Measurements from ENCODE around the gene XRCC6.
A peak's percentile ranks its signal among the peaks of the same experiment; 100 is the strongest.
"Not testable (repeated sequence)": the region's sequence is repeated elsewhere in the genome, so short reads cannot be mapped to it uniquely, and the experiment has no call there.

Gene XRCC6

GRCh38 chr22:41654322-41654721 lies 33.2 kb downstream of the XRCC6 start:
- DNase-seq, result no peak

GRCh38 chr22:41656556-41656955 lies 35.5 kb downstream of the XRCC6 start:
- no peak for DNase-seq

- no peak for DNase-seq
Measured at GRCh38 chr22:41657709-41658108, 36.6 kb downstream of the XRCC6 start.

- no peak for DNase-seq
Measured at GRCh38 chr22:41658869-41659268, 37.8 kb downstream of the XRCC6 start.

GRCh38 chr22:41659941-41660340 lies 38.8 kb downstream of the XRCC6 start:
- no peak for DNase-seq

DNA sequence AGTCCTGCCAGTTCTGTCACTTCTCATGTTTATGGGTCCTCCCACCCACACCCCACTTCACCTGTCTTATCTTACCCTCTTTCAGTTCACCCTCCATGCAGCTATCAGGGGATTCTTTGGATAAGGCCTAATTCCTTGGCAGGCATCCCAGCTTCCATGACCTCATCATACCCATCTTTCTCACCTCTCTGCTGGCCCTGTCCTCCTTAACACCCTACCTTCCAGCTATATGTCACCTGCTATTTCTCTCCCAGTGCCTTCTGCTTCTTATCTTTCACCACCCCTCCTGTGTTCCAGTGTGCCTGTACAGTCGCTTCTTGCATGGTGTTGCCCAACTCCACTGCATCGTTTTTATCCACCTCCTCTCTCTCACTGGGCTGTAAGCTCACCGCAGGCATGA lies 39.3 kb downstream of the XRCC6 start:
- no peak for DNase-seq

DNA sequence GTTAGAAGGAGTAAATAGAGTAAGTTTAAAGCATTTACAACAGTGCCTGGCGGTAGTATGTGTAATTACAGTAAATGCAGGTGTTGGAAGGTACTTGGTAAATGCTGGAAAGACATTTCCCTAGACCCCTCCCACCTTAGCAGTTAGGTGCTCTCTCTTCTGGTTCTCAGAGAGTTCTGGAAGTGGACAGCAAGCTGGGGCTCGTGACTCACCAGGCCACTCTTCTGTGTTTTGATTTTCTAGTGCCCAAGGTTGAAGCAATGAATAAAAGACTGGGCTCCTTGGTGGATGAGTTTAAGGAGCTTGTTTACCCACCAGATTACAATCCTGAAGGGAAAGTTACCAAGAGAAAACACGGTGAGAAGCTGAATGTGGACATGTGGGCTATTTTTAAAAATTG lies 40.0 kb downstream of the XRCC6 start:
- DNase-seq, result no peak

DNA sequence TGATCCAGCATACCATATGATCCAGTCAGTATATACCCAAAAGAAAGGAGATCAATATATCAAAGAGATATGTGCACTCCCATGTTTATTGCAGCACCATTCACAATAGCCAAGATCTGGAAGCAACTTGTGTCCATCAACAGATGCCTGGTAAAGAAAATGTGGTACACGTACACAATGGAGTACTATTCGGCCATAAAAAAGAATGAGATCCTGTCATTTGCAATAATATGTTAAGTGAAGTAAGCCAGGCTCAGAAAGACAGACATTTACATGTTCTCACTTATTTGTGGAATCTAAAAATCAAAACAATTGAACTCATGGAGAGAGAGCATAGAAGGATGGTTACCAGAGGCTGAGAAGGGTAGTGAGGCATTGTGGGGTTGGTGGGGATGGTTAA lies 40.6 kb downstream of the XRCC6 start:
- no peak for DNase-seq

DNA sequence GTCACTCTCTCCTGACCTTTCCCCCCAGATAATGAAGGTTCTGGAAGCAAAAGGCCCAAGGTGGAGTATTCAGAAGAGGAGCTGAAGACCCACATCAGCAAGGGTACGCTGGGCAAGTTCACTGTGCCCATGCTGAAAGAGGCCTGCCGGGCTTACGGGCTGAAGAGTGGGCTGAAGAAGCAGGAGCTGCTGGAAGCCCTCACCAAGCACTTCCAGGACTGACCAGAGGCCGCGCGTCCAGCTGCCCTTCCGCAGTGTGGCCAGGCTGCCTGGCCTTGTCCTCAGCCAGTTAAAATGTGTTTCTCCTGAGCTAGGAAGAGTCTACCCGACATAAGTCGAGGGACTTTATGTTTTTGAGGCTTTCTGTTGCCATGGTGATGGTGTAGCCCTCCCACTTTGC lies 42.5 kb downstream of the XRCC6 start:
- not testable (repeated sequence) for DNase-seq

GRCh38 chr22:41664490-41664889 lies 43.4 kb downstream of the XRCC6 start:
- no peak for DNase-seq

DNA sequence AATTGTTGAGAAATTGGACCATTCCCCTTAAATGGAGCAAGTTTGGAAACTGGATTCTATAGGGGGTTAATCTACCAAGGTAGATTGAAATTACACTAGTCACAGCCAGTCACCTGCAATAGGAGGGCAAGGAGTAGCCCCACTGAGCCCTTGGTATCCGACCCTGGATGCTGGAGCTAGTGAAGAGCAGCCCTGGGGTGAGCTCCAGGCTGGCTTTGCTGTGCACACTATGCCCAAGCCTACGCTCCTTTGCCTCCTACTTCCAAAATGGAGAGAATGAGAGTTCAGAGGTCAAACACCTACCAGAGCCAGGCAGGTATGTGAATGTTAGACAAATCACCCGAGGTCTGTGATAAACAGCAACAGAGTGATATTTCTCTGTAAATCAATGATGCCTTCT lies 43.9 kb downstream of the XRCC6 start:
- no peak for DNase-seq

DNA sequence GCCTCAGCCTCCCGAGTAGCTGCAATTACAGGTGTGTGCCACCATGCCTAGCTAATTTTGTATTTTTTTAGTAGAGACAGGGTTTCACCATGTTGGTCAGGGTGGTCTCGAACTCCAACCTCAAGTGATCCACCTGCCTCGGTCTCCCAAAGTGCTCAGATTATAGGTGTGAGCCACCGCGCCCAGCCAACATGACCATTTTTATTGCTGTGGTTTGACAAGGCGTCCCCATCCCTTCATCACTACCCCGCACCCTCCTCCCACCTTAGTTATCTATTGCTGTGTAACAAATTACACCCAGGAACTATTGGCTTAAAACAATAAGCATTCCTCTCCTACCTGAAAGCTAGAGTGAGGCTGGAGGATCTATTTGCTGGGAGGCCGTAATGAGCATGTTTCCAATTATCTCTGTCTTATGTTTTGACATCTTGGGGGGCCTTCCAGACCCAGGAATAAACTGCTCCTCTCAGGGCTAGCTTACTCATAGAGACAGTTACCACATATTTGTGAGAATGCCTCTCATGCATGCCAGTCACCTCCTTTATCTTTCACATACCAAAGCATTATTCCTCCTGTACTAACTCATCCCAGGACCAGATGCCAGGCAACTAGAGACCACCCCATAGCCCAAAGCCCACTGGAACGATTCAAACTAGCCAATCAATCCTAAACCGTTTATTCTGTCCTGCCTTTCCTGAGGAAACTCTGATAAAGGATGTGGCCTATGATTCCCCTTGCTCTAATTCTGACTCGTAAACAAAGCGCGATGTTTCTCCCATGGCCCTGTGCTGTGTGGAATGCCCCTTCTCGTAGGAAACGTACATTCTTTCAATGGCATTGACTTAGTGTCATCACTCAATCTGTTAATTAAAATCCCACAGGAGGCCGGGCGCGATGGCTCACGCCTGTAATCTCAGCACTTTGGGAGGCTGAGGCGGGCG lies 48.1 kb downstream of the XRCC6 start:
- no peak for DNase-seq

DNA sequence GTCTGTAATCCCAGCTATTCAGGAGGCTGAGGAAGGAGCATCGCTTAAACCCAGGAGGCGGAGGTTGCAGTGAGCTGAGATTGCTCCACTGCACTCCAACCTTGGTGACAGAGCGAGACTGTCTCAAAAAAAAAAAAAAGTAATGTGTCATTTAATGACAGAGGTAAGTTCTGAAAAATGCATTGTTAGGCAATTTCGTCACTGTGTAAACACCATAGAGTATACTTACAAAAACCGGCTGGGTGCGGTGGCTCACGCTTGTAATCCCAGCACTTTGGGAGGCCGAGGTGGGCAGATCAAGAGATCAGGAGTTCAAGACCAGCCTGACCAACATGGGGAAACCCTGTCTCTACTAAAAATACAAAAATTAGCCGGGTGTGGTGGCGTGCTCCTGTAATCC lies 51.0 kb downstream of the XRCC6 start:
- DNase-seq, result not testable (repeated sequence)

DNA sequence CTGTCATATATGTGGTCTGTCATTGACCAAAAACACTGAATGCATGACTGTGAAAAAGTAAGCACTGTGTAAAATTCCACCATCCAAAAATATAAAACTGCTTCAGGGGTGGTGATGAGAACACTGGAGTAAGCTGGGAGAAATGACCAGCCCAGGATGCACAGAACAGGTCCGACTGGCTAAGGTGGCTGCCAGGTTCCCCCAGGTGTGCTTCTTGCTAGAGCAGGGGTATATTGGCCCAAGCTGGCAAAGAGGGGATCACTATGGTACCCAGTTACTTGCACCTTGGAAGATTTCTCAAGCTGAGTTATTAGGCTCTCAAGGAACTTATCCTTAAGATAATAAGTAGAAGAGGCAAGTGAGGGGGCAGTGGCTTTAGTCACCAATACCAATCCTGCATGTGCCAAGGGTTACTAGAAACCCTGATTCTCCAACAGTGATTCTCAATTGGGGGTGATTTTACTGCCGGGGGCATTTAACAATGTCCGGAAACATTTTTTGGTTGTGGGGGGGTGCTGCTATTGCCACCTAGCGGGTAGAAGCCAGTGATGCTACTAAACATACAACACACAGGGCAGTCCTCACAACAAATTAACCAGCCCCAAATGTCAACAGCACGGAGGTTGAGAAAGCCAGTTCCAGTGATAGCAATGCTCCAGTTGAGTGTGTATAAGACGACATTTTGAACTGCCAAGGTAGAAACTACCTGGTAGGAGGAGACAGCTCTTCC lies 51.9 kb downstream of the XRCC6 start:
- DNase-seq, result no peak

GRCh38 chr22:41674846-41675340 lies 53.8 kb downstream of the XRCC6 start:
- no peak for DNase-seq

- DNase-seq, result no peak
Measured at GRCh38 chr22:41676134-41676533, 55.0 kb downstream of the XRCC6 start.

- no peak for DNase-seq
Measured at GRCh38 chr22:41681616-41682015, 60.5 kb downstream of the XRCC6 start.

DNA sequence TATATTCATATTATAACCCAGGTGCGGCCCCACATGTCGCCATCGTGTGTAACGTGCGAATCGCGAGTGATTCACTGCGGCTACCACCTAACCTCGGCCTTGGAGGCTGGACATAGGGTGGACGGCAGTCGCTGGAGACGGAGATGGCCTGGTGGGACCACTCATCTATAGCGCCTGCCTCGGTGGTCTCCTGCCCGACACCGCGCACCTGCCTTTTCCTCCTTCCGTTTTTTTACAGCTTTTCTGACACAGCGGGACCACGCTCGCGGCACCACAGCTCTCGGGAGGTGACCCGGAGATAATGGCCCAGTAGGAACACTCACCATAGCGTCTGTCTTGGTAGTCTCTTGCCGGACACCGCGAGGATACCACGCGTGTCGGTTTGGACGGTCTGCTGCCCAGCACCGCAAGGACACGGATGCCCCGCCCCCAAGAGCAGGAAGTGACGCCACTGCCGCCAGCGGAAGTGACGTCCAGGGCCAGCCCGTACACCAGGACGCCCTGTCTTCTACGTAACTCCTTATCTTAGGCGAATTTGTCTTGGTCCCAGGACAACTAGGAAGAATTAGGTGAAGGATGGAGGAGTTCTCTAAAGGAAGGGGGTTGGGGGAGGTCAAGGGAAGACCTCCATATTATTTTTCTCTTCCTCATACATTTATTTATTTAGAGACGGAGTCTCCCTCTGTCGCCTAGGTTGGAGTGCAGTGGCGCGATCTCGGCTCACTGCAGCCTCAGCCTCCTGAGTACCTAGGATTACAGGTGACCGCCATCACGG lies 61.1 kb downstream of the XRCC6 start:
- DNase-seq, result peak; percentile 83

DNA sequence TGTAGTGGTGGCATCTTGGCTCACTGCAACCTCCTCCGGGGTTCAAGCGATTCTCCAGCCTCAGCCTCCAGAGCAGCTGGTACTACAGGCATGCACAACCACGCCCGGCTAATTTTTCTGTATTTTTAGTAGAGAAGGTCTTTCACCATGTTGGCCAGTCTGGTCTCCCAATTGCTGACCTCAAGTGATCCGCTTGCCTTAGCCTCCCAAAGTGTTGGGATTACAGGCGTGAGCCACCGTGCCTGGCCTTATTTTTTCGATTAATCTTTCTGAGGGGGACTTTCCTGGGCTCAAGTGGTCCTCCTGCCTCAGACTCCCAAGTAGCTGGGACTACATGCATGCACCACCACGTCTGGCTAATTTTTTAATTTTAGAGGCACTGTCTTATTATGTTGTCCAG lies 62.0 kb downstream of the XRCC6 start:
- DNase-seq, result no peak

DNA sequence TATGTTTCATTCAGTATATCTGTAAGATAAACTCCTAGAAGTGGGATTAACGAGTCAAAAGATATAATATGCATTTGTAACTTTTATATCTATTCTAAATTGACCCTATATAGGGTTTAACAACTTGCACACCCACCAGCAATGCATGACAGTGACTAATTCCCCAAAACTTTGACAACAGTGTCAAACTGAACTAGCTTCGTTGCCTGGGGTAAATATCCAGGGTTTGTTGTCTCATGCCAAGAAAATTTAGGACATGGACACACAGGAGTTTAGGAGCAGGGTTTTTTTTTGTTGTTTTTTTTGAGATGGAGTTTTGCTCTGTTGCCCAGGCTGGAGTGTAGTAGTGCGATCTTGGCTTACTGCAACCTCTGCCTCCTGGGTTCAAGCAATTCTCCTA lies 62.5 kb downstream of the XRCC6 start:
- no peak for DNase-seq

- no peak for DNase-seq
Measured at GRCh38 chr22:41684194-41684593, 63.1 kb downstream of the XRCC6 start.

DNA sequence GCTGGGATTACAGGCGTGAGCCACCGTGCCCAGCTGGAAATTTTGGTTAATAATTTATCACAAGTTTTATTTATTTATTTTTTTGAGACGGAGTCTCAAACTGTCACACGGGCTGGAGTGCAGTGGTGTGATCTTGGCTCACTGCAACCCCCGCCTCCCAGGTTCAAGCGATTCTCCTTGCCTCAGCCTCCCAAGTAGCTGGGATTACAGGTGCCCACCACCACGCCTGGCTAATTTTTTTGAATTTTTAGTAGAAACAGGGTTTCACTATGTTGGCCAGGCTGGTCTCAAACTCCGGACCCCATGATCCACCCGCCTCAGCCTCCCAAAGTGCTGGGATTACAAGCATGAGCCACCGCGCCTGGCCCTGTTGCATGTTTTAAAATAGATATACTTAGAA lies 65.8 kb downstream of the XRCC6 start:
- DNase-seq, result not testable (repeated sequence)

GRCh38 chr22:41687901-41688364 lies 66.8 kb downstream of the XRCC6 start:
- DNase-seq, result peak; percentile 39
